SK-N-SH treated with all-trans-retinoic acid at 6 μM for 48 hours (cell line): ENCODE results near the gene BSG.

Experiments used
- ATAC-seq: fragments of 200-7000 bp; cut with Tn5 transposase; 3 replicates; pipeline ENCODE4 v1.9.1; 2020; ENCODE audit warnings: mild to moderate bottlenecking, moderate library complexity
- ARNTL ChIP-seq: fragments of 450-650 bp; formaldehyde crosslinking; IDR thresholded peaks from 2 replicates; pipeline ENCODE4 v1.5.0; 2020; ENCODE audit warnings: low read depth, mild to moderate bottlenecking, moderate library complexity, borderline replicate concordance
- BACH2 ChIP-seq: fragments of 250-450 bp; sonication (Bioruptor Pico); IDR thresholded peaks from 2 replicates; pipeline ENCODE4 v1.9.0; 2021; ENCODE audit warnings: mild to moderate bottlenecking, borderline replicate concordance
- CSDC2 ChIP-seq: fragments of 250-450 bp; sonication (Bioruptor Pico); IDR thresholded peaks from 2 replicates; pipeline ENCODE4 v1.5.0; 2020; ENCODE audit warnings: mild to moderate bottlenecking, moderate library complexity
- ESRRG ChIP-seq: fragments of 250-450 bp; sonication (Bioruptor Pico); IDR thresholded peaks from 2 replicates; pipeline ENCODE4 v1.6.1; 2021; ENCODE audit warnings: mild to moderate bottlenecking
- GLIS3 ChIP-seq: fragments of 250-450 bp; sonication (Bioruptor Pico); IDR thresholded peaks from 2 replicates; pipeline ENCODE4 v1.5.0; 2020; ENCODE audit warnings: mild to moderate bottlenecking, moderate library complexity
- ISL1 ChIP-seq: fragments of 250-450 bp; sonication (Bioruptor Pico); IDR thresholded peaks from 2 replicates; pipeline ENCODE4 v2.1.2; 2022; ENCODE audit warnings: mild to moderate bottlenecking, moderate library complexity
- PPARA ChIP-seq: fragments of 250-450 bp; sonication (Bioruptor Pico); IDR thresholded peaks from 2 replicates; pipeline ENCODE4 v1.5.0; 2020; ENCODE audit warnings: mild to moderate bottlenecking, borderline replicate concordance
- RARB ChIP-seq: fragments of 250-450 bp; sonication (Bioruptor Pico); IDR thresholded peaks from 2 replicates; pipeline ENCODE4 v1.8.0; 2021; ENCODE audit warnings: mild to moderate bottlenecking, moderate library complexity
- SNAI2 ChIP-seq: fragments of 250-450 bp; sonication (Bioruptor Pico); IDR thresholded peaks from 2 replicates; pipeline ENCODE4 v1.5.0; 2020; ENCODE audit warnings: mild to moderate bottlenecking, moderate library complexity
- TCF4 ChIP-seq: fragments of 250-450 bp; sonication (Bioruptor Pico); IDR thresholded peaks from 2 replicates; pipeline ENCODE4 v1.8.0; 2021; ENCODE audit warnings: mild to moderate bottlenecking, moderate library complexity, borderline replicate concordance
- TOX ChIP-seq: fragments of 250-450 bp; sonication (Bioruptor Pico); IDR thresholded peaks from 2 replicates; pipeline ENCODE4 v1.8.0; 2021; ENCODE audit warnings: mild to moderate bottlenecking, moderate library complexity, borderline replicate concordance
- ZC3H10 ChIP-seq: fragments of 250-450 bp; sonication (Bioruptor Pico); IDR thresholded peaks from 2 replicates; pipeline ENCODE4 v1.5.1; 2021; ENCODE audit warnings: mild to moderate bottlenecking, moderate library complexity
- ZFP3 ChIP-seq: fragments of 250-450 bp; sonication (Bioruptor Pico); IDR thresholded peaks from 2 replicates; pipeline ENCODE4 v1.5.0; 2020; ENCODE audit warnings: mild to moderate bottlenecking, moderate library complexity
- ZFP30 ChIP-seq: fragments of 450-650 bp; formaldehyde crosslinking; IDR thresholded peaks from 2 replicates; pipeline ENCODE4 v1.5.0; 2022; ENCODE audit warnings: mild to moderate bottlenecking, moderate library complexity
- ZNF565 ChIP-seq: fragments of 450-650 bp; formaldehyde crosslinking; conservative IDR thresholded peaks from 2 replicates; pipeline ENCODE4 v1.5.0; 2020; ENCODE audit warnings: low read depth, mild to moderate bottlenecking, moderate library complexity
- ZNF70 ChIP-seq: fragments of 450-650 bp; formaldehyde crosslinking; IDR thresholded peaks from 2 replicates; pipeline ENCODE4 v1.5.0; 2020; ENCODE audit warnings: mild to moderate bottlenecking, moderate library complexity
- ZNF8 ChIP-seq: fragments of 450-650 bp; formaldehyde crosslinking; IDR thresholded peaks from 2 replicates; pipeline ENCODE4 v1.5.0; 2020; ENCODE audit warnings: mild to moderate bottlenecking, moderate library complexity
- TF ChIP-seq, protein P1 (sequence below): fragments of 250-450 bp; sonication (Bioruptor Pico); IDR thresholded peaks from 2 replicates; pipeline ENCODE4 v1.8.0; 2020; ENCODE audit warnings: mild to moderate bottlenecking, moderate library complexity, borderline replicate concordance
- TF ChIP-seq, protein P2 (sequence below): fragments of 250-450 bp; sonication (Bioruptor Pico); IDR thresholded peaks from 2 replicates; pipeline ENCODE4 v1.5.1; 2021; ENCODE audit warnings: mild to moderate bottlenecking, moderate library complexity
- TF ChIP-seq, protein P3 (sequence below): fragments of 250-450 bp; sonication (Bioruptor Pico); IDR thresholded peaks from 2 replicates; pipeline ENCODE4 v1.5.1; 2020; ENCODE audit warnings: low read depth, mild to moderate bottlenecking, moderate library complexity
- TF ChIP-seq, protein P4 (sequence below): fragments of 250-450 bp; sonication (Bioruptor Pico); IDR thresholded peaks from 2 replicates; pipeline ENCODE4 v1.8.0; 2021; ENCODE audit warnings: low read depth, mild to moderate bottlenecking, moderate library complexity, borderline replicate concordance
- TF ChIP-seq, protein P5 (sequence below): fragments of 250-450 bp; sonication (Bioruptor Pico); IDR thresholded peaks from 2 replicates; pipeline ENCODE4 v1.5.0; 2020; ENCODE audit warnings: mild to moderate bottlenecking, moderate library complexity

The BSG gene

DNA sequence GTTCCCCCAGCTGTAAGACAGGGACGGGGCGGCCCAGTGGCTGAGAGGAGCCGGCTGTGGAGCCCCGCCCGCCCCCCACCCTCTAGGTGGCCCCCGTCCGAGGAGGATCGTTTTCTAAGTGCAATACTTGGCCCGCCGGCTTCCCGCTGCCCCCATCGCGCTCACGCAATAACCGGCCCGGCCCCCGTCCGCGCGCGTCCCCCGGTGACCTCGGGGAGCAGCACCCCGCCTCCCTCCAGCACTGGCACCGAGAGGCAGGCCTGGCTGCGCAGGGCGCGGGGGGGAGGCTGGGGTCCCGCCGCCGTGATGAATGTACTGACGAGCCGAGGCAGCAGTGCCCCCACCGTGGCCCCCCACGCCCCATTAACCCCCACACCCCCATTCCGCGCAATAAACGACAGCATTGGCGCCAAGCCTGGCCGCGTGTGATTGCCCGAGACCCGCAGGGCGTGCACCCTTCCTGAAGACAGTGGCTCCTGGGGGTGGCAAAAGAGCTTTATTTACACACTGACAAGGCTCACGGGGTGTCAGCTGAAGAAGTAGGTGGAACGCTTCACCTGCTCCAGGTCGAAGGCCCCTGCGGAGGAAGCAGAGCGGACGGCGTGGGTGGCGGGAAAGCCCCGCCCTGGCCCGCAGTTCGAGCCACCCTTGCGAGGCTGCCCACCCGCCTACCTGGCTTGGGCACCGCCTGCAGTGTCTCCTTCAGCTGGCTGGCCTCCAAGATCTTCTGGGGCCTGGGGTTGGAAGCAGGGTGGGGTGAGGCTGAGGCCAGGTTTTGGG is 44.5 kb downstream of the BSG start:
- ATAC-seq = no peak
- no peak for TF ChIP-seq ZNF70
- TF ChIP-seq RARB (CRISPR knock-in tag) = no peak
- TF ChIP-seq TOX (CRISPR knock-in tag) = no peak
- no peak for TF ChIP-seq ISL1 (CRISPR knock-in tag)
- no peak for TF ChIP-seq GLIS3
- TF ChIP-seq, protein P1, sequence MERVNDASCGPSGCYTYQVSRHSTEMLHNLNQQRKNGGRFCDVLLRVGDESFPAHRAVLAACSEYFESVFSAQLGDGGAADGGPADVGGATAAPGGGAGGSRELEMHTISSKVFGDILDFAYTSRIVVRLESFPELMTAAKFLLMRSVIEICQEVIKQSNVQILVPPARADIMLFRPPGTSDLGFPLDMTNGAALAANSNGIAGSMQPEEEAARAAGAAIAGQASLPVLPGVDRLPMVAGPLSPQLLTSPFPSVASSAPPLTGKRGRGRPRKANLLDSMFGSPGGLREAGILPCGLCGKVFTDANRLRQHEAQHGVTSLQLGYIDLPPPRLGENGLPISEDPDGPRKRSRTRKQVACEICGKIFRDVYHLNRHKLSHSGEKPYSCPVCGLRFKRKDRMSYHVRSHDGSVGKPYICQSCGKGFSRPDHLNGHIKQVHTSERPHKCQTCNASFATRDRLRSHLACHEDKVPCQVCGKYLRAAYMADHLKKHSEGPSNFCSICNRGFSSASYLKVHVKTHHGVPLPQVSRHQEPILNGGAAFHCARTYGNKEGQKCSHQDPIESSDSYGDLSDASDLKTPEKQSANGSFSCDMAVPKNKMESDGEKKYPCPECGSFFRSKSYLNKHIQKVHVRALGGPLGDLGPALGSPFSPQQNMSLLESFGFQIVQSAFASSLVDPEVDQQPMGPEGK (CRISPR knock-in tag) = no peak
- TF ChIP-seq, protein P2, sequence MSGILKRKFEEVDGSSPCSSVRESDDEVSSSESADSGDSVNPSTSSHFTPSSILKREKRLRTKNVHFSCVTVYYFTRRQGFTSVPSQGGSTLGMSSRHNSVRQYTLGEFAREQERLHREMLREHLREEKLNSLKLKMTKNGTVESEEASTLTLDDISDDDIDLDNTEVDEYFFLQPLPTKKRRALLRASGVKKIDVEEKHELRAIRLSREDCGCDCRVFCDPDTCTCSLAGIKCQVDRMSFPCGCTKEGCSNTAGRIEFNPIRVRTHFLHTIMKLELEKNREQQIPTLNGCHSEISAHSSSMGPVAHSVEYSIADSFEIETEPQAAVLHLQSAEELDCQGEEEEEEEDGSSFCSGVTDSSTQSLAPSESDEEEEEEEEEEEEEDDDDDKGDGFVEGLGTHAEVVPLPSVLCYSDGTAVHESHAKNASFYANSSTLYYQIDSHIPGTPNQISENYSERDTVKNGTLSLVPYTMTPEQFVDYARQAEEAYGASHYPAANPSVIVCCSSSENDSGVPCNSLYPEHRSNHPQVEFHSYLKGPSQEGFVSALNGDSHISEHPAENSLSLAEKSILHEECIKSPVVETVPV = no peak
- no peak for TF ChIP-seq ZC3H10 (CRISPR knock-in tag)

DNA sequence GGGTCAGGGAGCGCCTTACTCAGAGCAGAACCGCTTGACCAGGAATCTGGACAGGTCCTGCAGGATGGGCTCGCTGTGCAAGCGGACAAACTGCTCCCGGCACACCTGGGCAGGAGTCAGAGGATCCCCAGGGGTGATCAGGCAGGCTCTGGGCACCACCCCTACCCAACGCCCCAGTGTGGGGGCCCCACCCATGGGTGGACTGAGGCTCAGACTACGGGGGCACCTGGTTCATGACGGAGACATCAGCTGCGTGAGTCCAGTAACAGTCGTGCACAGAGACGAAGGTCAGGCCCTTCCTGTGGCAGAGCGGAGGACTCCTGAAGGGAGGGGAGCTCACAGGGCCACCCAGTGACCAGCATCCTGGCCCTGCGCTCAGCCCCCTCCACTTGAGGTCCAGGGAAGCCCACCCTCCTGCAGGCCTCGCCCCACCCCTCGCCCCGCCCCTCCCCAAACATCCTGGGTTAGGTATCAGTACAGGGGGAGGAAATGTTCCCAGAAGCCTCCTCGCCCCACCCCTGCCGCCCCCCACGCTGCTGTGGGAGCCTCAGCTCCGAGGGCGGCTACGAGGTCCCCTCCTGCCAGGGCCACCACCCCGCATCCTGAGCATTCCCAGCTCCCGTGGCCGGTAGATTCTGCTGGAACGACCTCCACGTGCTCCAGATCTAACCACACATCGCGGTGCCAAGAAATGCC is 45.3 kb downstream of the BSG start:
- TF ChIP-seq GLIS3 (no peak), BACH2 (CRISPR knock-in tag) (no peak), ISL1 (CRISPR knock-in tag) (no peak), ZNF565 (CRISPR knock-in tag) (no peak), TCF4 (CRISPR knock-in tag) (no peak), ZFP3 (CRISPR knock-in tag) (no peak), ZFP30 (CRISPR knock-in tag) (no peak), SNAI2 (CRISPR knock-in tag) (no peak), ESRRG (no peak), TOX (CRISPR knock-in tag) (no peak), RARB (CRISPR knock-in tag) (no peak), PPARA (CRISPR knock-in tag) (no peak), CSDC2 (CRISPR knock-in tag) (no peak), ZNF8 (no peak)
- TF ChIP-seq, protein P2 = no peak
- TF ChIP-seq, protein P3, sequence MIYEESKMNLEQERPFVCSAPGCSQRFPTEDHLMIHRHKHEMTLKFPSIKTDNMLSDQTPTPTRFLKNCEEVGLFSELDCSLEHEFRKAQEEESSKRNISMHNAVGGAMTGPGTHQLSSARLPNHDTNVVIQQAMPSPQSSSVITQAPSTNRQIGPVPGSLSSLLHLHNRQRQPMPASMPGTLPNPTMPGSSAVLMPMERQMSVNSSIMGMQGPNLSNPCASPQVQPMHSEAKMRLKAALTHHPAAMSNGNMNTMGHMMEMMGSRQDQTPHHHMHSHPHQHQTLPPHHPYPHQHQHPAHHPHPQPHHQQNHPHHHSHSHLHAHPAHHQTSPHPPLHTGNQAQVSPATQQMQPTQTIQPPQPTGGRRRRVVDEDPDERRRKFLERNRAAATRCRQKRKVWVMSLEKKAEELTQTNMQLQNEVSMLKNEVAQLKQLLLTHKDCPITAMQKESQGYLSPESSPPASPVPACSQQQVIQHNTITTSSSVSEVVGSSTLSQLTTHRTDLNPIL = no peak
- TF ChIP-seq, protein P1 (CRISPR knock-in tag) = no peak
- ATAC-seq = no peak

DNA sequence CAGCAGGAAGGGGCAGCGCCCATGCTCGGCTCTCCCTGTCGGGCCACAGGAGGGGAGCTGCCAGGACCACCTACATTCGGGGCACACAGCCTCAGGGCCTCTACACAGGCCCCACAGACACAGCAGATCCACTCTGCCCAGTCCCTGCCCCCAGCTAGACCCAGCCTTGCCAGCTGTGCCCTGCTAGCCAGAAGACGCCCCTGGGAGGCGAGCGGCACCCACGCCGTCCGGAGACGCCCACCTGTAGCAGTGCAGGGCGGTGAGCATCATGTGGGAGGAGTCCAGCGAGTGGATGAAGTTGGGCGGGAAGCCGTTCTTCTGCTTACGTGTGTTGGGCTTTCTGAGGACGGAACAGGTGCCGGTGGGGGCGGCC is 45.8 kb downstream of the BSG start:
- TF ChIP-seq ARNTL (CRISPR knock-in tag) = no peak
- TF ChIP-seq ZFP30 (CRISPR knock-in tag) = no peak
- TF ChIP-seq, protein P4, sequence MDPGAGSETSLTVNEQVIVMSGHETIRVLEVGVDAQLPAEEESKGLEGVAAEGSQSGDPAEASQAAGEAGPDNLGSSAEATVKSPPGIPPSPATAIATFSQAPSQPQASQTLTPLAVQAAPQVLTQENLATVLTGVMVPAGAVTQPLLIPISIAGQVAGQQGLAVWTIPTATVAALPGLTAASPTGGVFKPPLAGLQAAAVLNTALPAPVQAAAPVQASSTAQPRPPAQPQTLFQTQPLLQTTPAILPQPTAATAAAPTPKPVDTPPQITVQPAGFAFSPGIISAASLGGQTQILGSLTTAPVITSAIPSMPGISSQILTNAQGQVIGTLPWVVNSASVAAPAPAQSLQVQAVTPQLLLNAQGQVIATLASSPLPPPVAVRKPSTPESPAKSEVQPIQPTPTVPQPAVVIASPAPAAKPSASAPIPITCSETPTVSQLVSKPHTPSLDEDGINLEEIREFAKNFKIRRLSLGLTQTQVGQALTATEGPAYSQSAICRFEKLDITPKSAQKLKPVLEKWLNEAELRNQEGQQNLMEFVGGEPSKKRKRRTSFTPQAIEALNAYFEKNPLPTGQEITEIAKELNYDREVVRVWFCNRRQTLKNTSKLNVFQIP (CRISPR knock-in tag) = no peak
- no peak for TF ChIP-seq ZC3H10 (CRISPR knock-in tag)
- TF ChIP-seq ZNF8 = no peak
- no peak for TF ChIP-seq ZFP3 (CRISPR knock-in tag)
- TF ChIP-seq, protein P5, sequence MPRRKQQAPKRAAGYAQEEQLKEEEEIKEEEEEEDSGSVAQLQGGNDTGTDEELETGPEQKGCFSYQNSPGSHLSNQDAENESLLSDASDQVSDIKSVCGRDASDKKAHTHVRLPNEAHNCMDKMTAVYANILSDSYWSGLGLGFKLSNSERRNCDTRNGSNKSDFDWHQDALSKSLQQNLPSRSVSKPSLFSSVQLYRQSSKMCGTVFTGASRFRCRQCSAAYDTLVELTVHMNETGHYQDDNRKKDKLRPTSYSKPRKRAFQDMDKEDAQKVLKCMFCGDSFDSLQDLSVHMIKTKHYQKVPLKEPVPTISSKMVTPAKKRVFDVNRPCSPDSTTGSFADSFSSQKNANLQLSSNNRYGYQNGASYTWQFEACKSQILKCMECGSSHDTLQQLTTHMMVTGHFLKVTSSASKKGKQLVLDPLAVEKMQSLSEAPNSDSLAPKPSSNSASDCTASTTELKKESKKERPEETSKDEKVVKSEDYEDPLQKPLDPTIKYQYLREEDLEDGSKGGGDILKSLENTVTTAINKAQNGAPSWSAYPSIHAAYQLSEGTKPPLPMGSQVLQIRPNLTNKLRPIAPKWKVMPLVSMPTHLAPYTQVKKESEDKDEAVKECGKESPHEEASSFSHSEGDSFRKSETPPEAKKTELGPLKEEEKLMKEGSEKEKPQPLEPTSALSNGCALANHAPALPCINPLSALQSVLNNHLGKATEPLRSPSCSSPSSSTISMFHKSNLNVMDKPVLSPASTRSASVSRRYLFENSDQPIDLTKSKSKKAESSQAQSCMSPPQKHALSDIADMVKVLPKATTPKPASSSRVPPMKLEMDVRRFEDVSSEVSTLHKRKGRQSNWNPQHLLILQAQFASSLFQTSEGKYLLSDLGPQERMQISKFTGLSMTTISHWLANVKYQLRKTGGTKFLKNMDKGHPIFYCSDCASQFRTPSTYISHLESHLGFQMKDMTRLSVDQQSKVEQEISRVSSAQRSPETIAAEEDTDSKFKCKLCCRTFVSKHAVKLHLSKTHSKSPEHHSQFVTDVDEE (CRISPR knock-in tag) = no peak
- TF ChIP-seq ISL1 (CRISPR knock-in tag) = no peak
- no peak for TF ChIP-seq TOX (CRISPR knock-in tag)
- ATAC-seq = no peak
